ENCODE results near the gene MAMDC2. TPM values are rescaled to one million over a fixed set of nuclear protein-coding genes. Genes with fewer than 3 reads are reported as not detected.

MAMDC2 gene
- total RNA-seq, 1 experiment from 2014 or later = 4.6 TPM

- no peak overlapping the region for H3K23ac ChIP-seq (ENCODE audit: insufficient read length, low read depth, low read length)
- H3K9me3 ChIP-seq (ENCODE audit: control insufficient read depth, low read depth, low read length) = peaks cover 11% of the 10 kb centered on the region
- Mint-ChIP-seq H3K4me1 (peaks cover 3 to 8% of the 10 kb centered on the region in 2 experiments; a peak in 2 of 4 replicates), H3K27ac (no peak overlapping the region), H3K9me3 (peaks cover 11 to 13% of the 10 kb centered on the region in 2 experiments), H3K27me3 (ENCODE audit: low read depth) (no peaks in the 10 kb centered on the region), H3K4me3 (no peak overlapping the region), H3K36me3 (ENCODE audit: insufficient read depth in 1 of 3, low read depth in 3 of 3) (peaks cover 6 to 14% (median 9%) of the 10 kb centered on the region in 3 experiments)
- H2BK15ac ChIP-seq (ENCODE audit: low read depth, low read length) = no peak overlapping the region
- H3K23me2 ChIP-seq (ENCODE audit: insufficient read length, low read depth, low read length, poor library complexity, severe bottlenecking) = no peaks in the 10 kb centered on the region
- no peak overlapping the region for H4K8ac ChIP-seq (replicated peaks; ENCODE audit: insufficient read length, low read depth, low read length)
- no peak overlapping the region for H2BK20ac ChIP-seq (ENCODE audit: low read depth, low read length, poor library complexity, severe bottlenecking)
- no peaks in the 10 kb centered on the region for H4K20me1 ChIP-seq (ENCODE audit: control insufficient read depth, insufficient read depth, insufficient read length)
- no peak overlapping the region for H3K56ac ChIP-seq (ENCODE audit: insufficient read length, low read depth, low read length)
- H3K79me1 ChIP-seq (ENCODE audit: insufficient read depth, low read depth, low read length, poor library complexity, severe bottlenecking) = no peaks in the 10 kb centered on the region
- H3K14ac ChIP-seq (ENCODE audit: insufficient read depth, low read length) = no peak overlapping the region
- H2AK5ac ChIP-seq (ENCODE audit: insufficient read length, low read length) = no peak overlapping the region
- H3K79me2 ChIP-seq (ENCODE audit: insufficient read depth, low read length) = no peaks in the 10 kb centered on the region
- no peaks in the 10 kb centered on the region for H3K27me3 ChIP-seq (ENCODE audit: insufficient read depth, low read length)
- no CpG with 5 or more reads among the region's 3 CpGs for WGBS (ENCODE audit: extremely low coverage, insufficient read length, low lambda C conversion rate)
- H2BK5ac ChIP-seq (ENCODE audit: insufficient read length, low read length) = no peak overlapping the region
- H3K18ac ChIP-seq (ENCODE audit: insufficient read length, low read depth, low read length) = no peak overlapping the region
- no peak for TF ChIP-seq CTCF (conservative IDR thresholded peaks at IDR 0.05)
- no peak overlapping the region for H4K5ac ChIP-seq (ENCODE audit: insufficient read length, low read depth, low read length)
- no peak overlapping the region for H2AFZ ChIP-seq (ENCODE audit: low read length)
- H2BK120ac ChIP-seq (ENCODE audit: low read depth, low read length, poor library complexity, severe bottlenecking) = no peak overlapping the region
- no peak overlapping the region for H3K27ac ChIP-seq (ENCODE audit: insufficient read length, low read depth, low read length)
- H3T11ph ChIP-seq (ENCODE audit: low read length) = no peak overlapping the region
- no peak overlapping the region for H3K9ac ChIP-seq (ENCODE audit: extremely low read depth, insufficient read length, low read length)
- DNase-seq = no peak
- no peak overlapping the region for H4K91ac ChIP-seq (ENCODE audit: insufficient read length, low read depth, low read length)
- H3K4me2 ChIP-seq (ENCODE audit: insufficient read depth, insufficient read length, low read length) = no peak overlapping the region
- no peak overlapping the region for H3K4ac ChIP-seq (ENCODE audit: low read depth, low read length)
- no peak overlapping the region for H2BK12ac ChIP-seq (ENCODE audit: insufficient read length, low read depth, low read length)
- H3K4me1 ChIP-seq (ENCODE audit: insufficient read depth, low read length) = no peaks in the 10 kb centered on the region
Observed at GRCh38 chr9:70035691-70036090, 8.0 kb upstream of the MAMDC2 start.
